Liver (tissue), 3 donors: ENCODE measurements around the gene CLUH.

Experiments used
- CTCF ChIP-seq: fragments of 150-350 bp; IDR thresholded peaks from 2 replicates; pipeline ENCODE4 v1.5.1; 2017; ENCODE audit warnings: improper control_type of control experiment, low read depth, low read length; ENCODE audit not compliant: missing input control
- EGR1 ChIP-seq, 2 donors: IDR thresholded peaks; 2 replicates each; pipeline ENCODE4 v1.6.1; 2016 to 2018; ENCODE audit warnings: antibody characterized with exemption in 2 of 2, low read depth in 2 of 2
- GABPA ChIP-seq, 2 donors: IDR thresholded peaks in 1 of 2; conservative IDR thresholded peaks in 1 of 2; 2 replicates each; pipeline ENCODE4 v1.6.1; 2016; ENCODE audit warnings: antibody characterized with exemption in 2 of 2, mild to moderate bottlenecking in 1 of 2, moderate library complexity in 1 of 2
- JUND ChIP-seq, 2 donors: IDR thresholded peaks; 2 replicates each; pipeline ENCODE4 v1.6.1; 2016; ENCODE audit warnings: antibody characterized with exemption in 2 of 2
- TAF1 ChIP-seq: conservative IDR thresholded peaks from 2 replicates; pipeline ENCODE4 v1.6.1; 2016; ENCODE audit warnings: antibody characterized with exemption, mild to moderate bottlenecking
- YY1 ChIP-seq: IDR thresholded peaks from 2 replicates; pipeline ENCODE4 v1.6.1; 2016; ENCODE audit warnings: antibody characterized with exemption, mild to moderate bottlenecking
- donor health status: healthy.
- donor health status: healthy.

GRCh38 chr17:2700491-2701141 is 10.9 kb downstream of the CLUH start:
- TF ChIP-seq CTCF: no peak
- TF ChIP-seq JUND (IDR thresholded peaks at IDR 0.05): no peak
- TF ChIP-seq TAF1: no peak
- TF ChIP-seq EGR1 (IDR thresholded peaks at IDR 0.05; ENCODE audit: low read depth in 2 of 2): no peak
- TF ChIP-seq YY1: no peak
- no peak for TF ChIP-seq GABPA (IDR thresholded peaks at IDR 0.05 in 1 of 2, conservative IDR thresholded peaks at IDR 0.05 in 1 of 2)
